ENCODE results near the gene CACYBP. TPM values are rescaled to one million over a fixed set of nuclear protein-coding genes. Genes with fewer than 3 reads are reported as not detected.

Gene CACYBP
- total and polyA plus RNA-seq, 2 experiments from 2014 or later: 209 to 453 TPM

DNA sequence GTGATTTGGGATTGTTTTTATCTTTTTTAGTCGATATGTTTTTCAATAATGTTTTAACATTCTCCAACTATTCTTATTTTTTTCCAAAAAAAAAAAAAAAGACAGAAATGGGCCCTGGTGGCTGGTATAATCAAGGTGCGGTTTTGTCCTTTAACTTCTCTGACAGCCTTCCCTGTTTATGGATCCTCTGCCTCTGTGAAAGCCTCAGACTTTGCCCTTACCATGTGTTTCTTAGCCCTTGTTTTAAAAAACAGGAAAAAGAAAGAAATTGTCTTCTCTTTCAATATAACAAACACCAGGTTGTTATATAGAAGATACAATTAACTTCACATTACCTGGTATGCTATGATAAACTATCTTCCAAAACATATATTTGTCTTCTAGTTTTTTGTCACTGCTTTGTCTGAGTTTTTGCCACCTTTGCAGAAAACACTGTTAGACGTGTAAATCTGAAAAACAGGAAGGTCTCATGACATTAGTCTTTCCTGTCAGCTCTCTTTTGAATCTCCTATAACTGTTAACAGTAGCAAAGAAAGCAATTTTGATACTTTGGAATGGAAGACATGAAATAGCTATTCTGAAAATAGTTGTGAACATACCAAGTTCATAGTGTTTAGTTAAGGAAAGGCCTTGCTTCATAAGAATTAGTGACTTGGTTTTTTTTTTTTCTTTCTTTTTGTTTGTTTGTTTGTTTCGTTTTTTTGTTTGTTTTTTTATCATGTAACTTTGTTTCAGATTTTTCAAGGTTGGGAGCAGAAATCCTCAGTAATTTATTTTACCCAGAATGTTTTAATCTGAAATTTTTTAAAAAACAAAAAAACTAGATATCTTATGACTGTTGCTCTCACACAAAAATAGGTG lies 31.7 kb upstream of the CACYBP start:
- Mint-ChIP-seq H3K27ac (no peak overlapping the region), H3K4me3 (no peak overlapping the region), H3K36me3 (ENCODE audit: low read depth) (peaks cover 32% of the 10 kb centered on the region), H3K9me3 (no peaks in the 10 kb centered on the region), H3K4me1 (peaks cover 20% of the 10 kb centered on the region; the same call in 2 of the 3 replicates), H3K27me3 (ENCODE audit: insufficient read depth, low read depth, poor library complexity) (peaks cover 4% of the 10 kb centered on the region)
- H3F3A ChIP-seq (replicated peaks; ENCODE audit: low read depth): no peaks in the 10 kb centered on the region; the same call in 1 of the 2 replicates
- no peak overlapping the region for H3K4me3 ChIP-seq
- ATAC-seq: no peak
- no peaks in the 10 kb centered on the region for H3K27me3 ChIP-seq (ENCODE audit: insufficient read depth)
- peaks cover 11% of the 10 kb centered on the region for H4K20me1 ChIP-seq (replicated peaks; ENCODE audit: insufficient read depth)
- peaks cover 33% of the 10 kb centered on the region; the same call in 1 of the 2 replicates for H3K36me3 ChIP-seq (ENCODE audit: insufficient read depth)
- H3K9me2 ChIP-seq (ENCODE audit: insufficient read depth): no peaks in the 10 kb centered on the region
- H3K4me1 ChIP-seq (ENCODE audit: insufficient read depth): peaks cover 11% of the 10 kb centered on the region; the same call in 1 of the 2 replicates
- peaks cover 17% of the 10 kb centered on the region; the same call in 1 of the 2 replicates for H3K79me2 ChIP-seq (replicated peaks; ENCODE audit: insufficient read depth)
- H3K4me2 ChIP-seq: no peak overlapping the region
- no peak for TF ChIP-seq REST (IDR thresholded peaks at IDR 0.05; ENCODE audit: unreplicated experiment)
- TF ChIP-seq, protein P1, sequence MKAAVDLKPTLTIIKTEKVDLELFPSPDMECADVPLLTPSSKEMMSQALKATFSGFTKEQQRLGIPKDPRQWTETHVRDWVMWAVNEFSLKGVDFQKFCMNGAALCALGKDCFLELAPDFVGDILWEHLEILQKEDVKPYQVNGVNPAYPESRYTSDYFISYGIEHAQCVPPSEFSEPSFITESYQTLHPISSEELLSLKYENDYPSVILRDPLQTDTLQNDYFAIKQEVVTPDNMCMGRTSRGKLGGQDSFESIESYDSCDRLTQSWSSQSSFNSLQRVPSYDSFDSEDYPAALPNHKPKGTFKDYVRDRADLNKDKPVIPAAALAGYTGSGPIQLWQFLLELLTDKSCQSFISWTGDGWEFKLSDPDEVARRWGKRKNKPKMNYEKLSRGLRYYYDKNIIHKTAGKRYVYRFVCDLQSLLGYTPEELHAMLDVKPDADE (IDR thresholded peaks at IDR 0.05): no peak
- TF ChIP-seq STAT1 (IDR thresholded peaks at IDR 0.05; ENCODE audit: unreplicated experiment): no peak
- no peak for TF ChIP-seq ZNF331 (CRISPR knock-in tag; IDR thresholded peaks at IDR 0.05; ENCODE audit: low read depth)
- H3K27ac ChIP-seq (ENCODE audit: low read depth): peak overlapping the region; percentile 36
- DNase-seq (ENCODE audit: low spot score): no peak
- no peak overlapping the region for H2AFZ ChIP-seq

DNA sequence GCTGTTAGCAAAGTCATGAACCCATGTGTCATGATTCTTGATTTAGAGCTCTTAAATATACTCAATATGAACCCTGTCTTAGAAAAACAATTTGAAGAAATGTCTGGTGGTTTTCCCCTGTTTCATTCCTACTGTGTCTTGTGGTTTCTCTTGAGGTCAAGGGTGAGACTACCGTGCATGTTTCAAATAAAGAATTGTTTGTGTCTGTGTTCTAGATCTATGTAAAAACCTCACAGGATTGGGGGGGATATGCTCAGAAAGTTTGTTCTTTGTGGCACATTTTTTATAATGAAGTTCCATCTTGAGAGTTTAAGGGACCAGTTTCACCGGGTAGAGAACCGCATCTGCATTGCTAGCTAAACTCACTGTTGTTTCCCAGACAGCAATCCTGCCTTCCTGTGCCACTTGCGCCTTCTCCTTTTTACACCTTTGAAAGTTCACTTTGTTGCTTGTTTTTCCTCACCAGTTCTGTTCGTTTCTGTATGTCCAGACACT lies 30.9 kb upstream of the CACYBP start:
- peak overlapping the region; percentile 36; the same call in 1 of the 2 replicates for H3K27ac ChIP-seq (ENCODE audit: low read depth)
- peaks cover 17% of the 10 kb centered on the region; the same call in 2 of the 3 replicates for H3K4me1 Mint-ChIP-seq
- peak overlapping the region; percentile 57; the same call in 1 of the 2 replicates for H3K27ac Mint-ChIP-seq
- no peak for TF ChIP-seq STAT1 (IDR thresholded peaks at IDR 0.05; ENCODE audit: unreplicated experiment)
- TF ChIP-seq, protein P2, sequence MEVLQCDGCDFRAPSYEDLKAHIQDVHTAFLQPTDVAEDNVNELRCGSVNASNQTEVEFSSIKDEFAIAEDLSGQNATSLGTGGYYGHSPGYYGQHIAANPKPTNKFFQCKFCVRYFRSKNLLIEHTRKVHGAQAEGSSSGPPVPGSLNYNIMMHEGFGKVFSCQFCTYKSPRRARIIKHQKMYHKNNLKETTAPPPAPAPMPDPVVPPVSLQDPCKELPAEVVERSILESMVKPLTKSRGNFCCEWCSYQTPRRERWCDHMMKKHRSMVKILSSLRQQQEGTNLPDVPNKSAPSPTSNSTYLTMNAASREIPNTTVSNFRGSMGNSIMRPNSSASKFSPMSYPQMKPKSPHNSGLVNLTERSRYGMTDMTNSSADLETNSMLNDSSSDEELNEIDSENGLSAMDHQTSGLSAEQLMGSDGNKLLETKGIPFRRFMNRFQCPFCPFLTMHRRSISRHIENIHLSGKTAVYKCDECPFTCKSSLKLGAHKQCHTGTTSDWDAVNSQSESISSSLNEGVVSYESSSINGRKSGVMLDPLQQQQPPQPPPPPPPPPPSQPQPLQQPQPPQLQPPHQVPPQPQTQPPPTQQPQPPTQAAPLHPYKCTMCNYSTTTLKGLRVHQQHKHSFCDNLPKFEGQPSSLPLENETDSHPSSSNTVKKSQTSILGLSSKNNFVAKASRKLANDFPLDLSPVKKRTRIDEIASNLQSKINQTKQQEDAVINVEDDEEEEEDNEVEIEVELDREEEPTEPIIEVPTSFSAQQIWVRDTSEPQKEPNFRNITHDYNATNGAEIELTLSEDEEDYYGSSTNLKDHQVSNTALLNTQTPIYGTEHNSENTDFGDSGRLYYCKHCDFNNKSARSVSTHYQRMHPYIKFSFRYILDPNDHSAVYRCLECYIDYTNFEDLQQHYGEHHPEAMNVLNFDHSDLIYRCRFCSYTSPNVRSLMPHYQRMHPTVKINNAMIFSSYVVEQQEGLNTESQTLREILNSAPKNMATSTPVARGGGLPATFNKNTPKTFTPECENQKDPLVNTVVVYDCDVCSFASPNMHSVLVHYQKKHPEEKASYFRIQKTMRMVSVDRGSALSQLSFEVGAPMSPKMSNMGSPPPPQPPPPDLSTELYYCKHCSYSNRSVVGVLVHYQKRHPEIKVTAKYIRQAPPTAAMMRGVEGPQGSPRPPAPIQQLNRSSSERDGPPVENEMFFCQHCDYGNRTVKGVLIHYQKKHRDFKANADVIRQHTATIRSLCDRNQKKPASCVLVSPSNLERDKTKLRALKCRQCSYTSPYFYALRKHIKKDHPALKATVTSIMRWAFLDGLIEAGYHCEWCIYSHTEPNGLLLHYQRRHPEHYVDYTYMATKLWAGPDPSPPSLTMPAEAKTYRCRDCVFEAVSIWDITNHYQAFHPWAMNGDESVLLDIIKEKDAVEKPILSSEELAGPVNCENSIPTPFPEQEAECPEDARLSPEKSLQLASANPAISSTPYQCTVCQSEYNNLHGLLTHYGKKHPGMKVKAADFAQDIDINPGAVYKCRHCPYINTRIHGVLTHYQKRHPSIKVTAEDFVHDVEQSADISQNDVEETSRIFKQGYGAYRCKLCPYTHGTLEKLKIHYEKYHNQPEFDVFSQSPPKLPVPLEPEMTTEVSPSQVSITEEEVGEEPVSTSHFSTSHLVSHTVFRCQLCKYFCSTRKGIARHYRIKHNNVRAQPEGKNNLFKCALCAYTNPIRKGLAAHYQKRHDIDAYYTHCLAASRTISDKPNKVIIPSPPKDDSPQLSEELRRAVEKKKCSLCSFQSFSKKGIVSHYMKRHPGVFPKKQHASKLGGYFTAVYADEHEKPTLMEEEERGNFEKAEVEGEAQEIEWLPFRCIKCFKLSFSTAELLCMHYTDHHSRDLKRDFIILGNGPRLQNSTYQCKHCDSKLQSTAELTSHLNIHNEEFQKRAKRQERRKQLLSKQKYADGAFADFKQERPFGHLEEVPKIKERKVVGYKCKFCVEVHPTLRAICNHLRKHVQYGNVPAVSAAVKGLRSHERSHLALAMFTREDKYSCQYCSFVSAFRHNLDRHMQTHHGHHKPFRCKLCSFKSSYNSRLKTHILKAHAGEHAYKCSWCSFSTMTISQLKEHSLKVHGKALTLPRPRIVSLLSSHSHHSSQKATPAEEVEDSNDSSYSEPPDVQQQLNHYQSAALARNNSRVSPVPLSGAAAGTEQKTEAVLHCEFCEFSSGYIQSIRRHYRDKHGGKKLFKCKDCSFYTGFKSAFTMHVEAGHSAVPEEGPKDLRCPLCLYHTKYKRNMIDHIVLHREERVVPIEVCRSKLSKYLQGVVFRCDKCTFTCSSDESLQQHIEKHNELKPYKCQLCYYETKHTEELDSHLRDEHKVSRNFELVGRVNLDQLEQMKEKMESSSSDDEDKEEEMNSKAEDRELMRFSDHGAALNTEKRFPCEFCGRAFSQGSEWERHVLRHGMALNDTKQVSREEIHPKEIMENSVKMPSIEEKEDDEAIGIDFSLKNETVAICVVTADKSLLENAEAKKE (CRISPR knock-in tag; IDR thresholded peaks at IDR 0.05): no peak

More for the DNA sequence above, 30.9 kb upstream of the CACYBP start:
- Mint-ChIP-seq H3K4me3 (no peak overlapping the region), H3K36me3 (ENCODE audit: low read depth) (peaks cover 35% of the 10 kb centered on the region), H3K27me3 (ENCODE audit: insufficient read depth, low read depth, poor library complexity) (peaks cover 4% of the 10 kb centered on the region), H3K9me3 (no peaks in the 10 kb centered on the region)
- Histone ChIP-seq H3F3A (replicated peaks; ENCODE audit: low read depth) (no peaks in the 10 kb centered on the region; the same call in 1 of the 2 replicates), H4K20me1 (replicated peaks; ENCODE audit: insufficient read depth) (peaks cover 11% of the 10 kb centered on the region), H3K9me2 (ENCODE audit: insufficient read depth) (no peaks in the 10 kb centered on the region), H3K4me1 (ENCODE audit: insufficient read depth) (peaks cover 11% of the 10 kb centered on the region; the same call in 1 of the 2 replicates), H3K79me2 (replicated peaks; ENCODE audit: insufficient read depth) (peaks cover 17% of the 10 kb centered on the region; the same call in 1 of the 2 replicates), H3K4me2 (no peak overlapping the region), H2AFZ (no peak overlapping the region), H3K36me3 (ENCODE audit: insufficient read depth) (peaks cover 41% of the 10 kb centered on the region; the same call in 1 of the 2 replicates), H3K4me3 (no peak overlapping the region), H3K27me3 (ENCODE audit: insufficient read depth) (no peaks in the 10 kb centered on the region)
- DNase-seq (ENCODE audit: low spot score): no peak
- no peak for ATAC-seq
